ENCODE results near the gene RPAIN. TPM values are rescaled to one million over a fixed set of nuclear protein-coding genes. Genes with fewer than 3 reads are reported as not detected.

Gene RPAIN
- total RNA-seq, 6 experiments from 2014 or later, result 11.5 to 21.4 (median 14.8) TPM

- no peak for TF ChIP-seq POLR2A (IDR thresholded peaks at IDR 0.05)
- no peak for TF ChIP-seq CTCF (IDR thresholded peaks at IDR 0.05)
- DNase-seq, result no peak
- H3K36me3 ChIP-seq, result peaks cover 0 to 10% (median 6%) of the 10 kb centered on the region in 4 donors
Measured at GRCh38 chr17:5467416-5467815, 47.4 kb downstream of the RPAIN start.

GRCh38 chr17:5468075-5468473 lies 48.1 kb downstream of the RPAIN start:
- Histone ChIP-seq H3K9me3 (no peaks in the 10 kb centered on the region), H3K27ac (peak overlapping the region in 2 of 3 donors; percentile 72 to 77), H3K27me3 (no peaks in the 10 kb centered on the region), H3K4me1 (peaks cover 0 to 36% (median 17%) of the 10 kb centered on the region in 4 donors), H3K36me3 (peaks cover 0 to 11% (median 6%) of the 10 kb centered on the region in 4 donors), H3K4me3 (peak overlapping the region; percentile 90 to 99 (median 94))
- TF ChIP-seq CTCF (IDR thresholded peaks at IDR 0.05), result no peak
- ATAC-seq (peak; percentile 12 to 26 (median 20)), DNase-seq (no peak)
- intact Hi-C loops (cut with DNase I), result no loop called here
- WGBS (ENCODE audit: insufficient coverage, low coverage, low lambda C conversion rate, missing lambda C conversion rate), result 0% methylated on average over 13 of the region's 17 CpGs

More at GRCh38 chr17:5467416-5467815, 47.4 kb downstream of the RPAIN start:
- Histone ChIP-seq H3K9me3 (no peaks in the 10 kb centered on the region), H3K27me3 (no peaks in the 10 kb centered on the region), H3K4me3 (peak overlapping the region; percentile 90 to 99 (median 94)), H3K27ac (no peak overlapping the region), H3K4me1 (peaks cover 0 to 36% (median 17%) of the 10 kb centered on the region in 4 donors)
- no peak for ATAC-seq
- 9% methylated on average over 7 of the region's 8 CpGs for WGBS (ENCODE audit: insufficient coverage, low coverage, low lambda C conversion rate, missing lambda C conversion rate)
- intact Hi-C loops (cut with DNase I), result no loop called here

- no peak overlapping the region for H3K27ac ChIP-seq
- no peak for TF ChIP-seq CTCF (IDR thresholded peaks at IDR 0.05)
- no peak for DNase-seq
- H3K4me3 ChIP-seq, result no peak overlapping the region
- peaks cover 5 to 53% (median 15%) of the 10 kb centered on the region in 4 donors for H3K36me3 ChIP-seq
- intact Hi-C loops (cut with DNase I), result no loop called here
- H3K27me3 ChIP-seq, result no peaks in the 10 kb centered on the region
- no peaks in the 10 kb centered on the region for H3K4me1 ChIP-seq
- ATAC-seq, result no peak
- no peaks in the 10 kb centered on the region for H3K9me3 ChIP-seq
- 81% methylated on average over 3 of the region's 3 CpGs for WGBS (ENCODE audit: insufficient coverage, low coverage, low lambda C conversion rate, missing lambda C conversion rate)
Measured at GRCh38 chr17:5472511-5472910, 52.5 kb downstream of the RPAIN start.

GRCh38 chr17:5473906-5474305 lies 53.9 kb downstream of the RPAIN start:
- ATAC-seq (no peak), DNase-seq (no peak)
- H3K27me3 ChIP-seq, result no peaks in the 10 kb centered on the region
- WGBS (ENCODE audit: insufficient coverage, low coverage, low lambda C conversion rate, missing lambda C conversion rate), result 100% methylated on average over 2 of the region's 2 CpGs
- H3K4me1 ChIP-seq, result no peaks in the 10 kb centered on the region
- no peaks in the 10 kb centered on the region for H3K9me3 ChIP-seq
- H3K4me3 ChIP-seq, result no peak overlapping the region
- intact Hi-C loops (cut with DNase I), result no loop called here
- no peak overlapping the region for H3K27ac ChIP-seq
- H3K36me3 ChIP-seq, result peaks cover 9 to 67% (median 25%) of the 10 kb centered on the region in 4 donors
- no peak for TF ChIP-seq CTCF (IDR thresholded peaks at IDR 0.05)
- TF ChIP-seq POLR2A (IDR thresholded peaks at IDR 0.05), result no peak

GRCh38 chr17:5478992-5479391 lies 59.0 kb downstream of the RPAIN start:
- peaks cover 0 to under 1% (median 0%) of the 10 kb centered on the region in 4 donors for H3K4me1 ChIP-seq
- no peak for ATAC-seq
- no peaks in the 10 kb centered on the region for H3K27me3 ChIP-seq
- no peaks in the 10 kb centered on the region for H3K9me3 ChIP-seq
- H3K27ac ChIP-seq, result no peak overlapping the region
- H3K36me3 ChIP-seq, result peaks cover 9 to 93% (median 38%) of the 10 kb centered on the region in 4 donors
- 85% methylated on average over 3 of the region's 4 CpGs for WGBS (ENCODE audit: insufficient coverage, low coverage, low lambda C conversion rate, missing lambda C conversion rate)
- DNase-seq, result no peak
- H3K4me3 ChIP-seq, result no peak overlapping the region
- TF ChIP-seq POLR2A (IDR thresholded peaks at IDR 0.05), result no peak
- no peak for TF ChIP-seq CTCF (IDR thresholded peaks at IDR 0.05)
- intact Hi-C loops (cut with DNase I), result no loop called here
